NK-92 treated with Interleukin-12 subunit alpha and Interleukin-12 subunit beta, amount 100 ng/mL, for 24 hours (cell line): ENCODE data around the gene MOG.

ENCODE experiments used
- DNase-seq: peaks from one replicate; lab custom pipeline; 2025; lab: John Stamatoyannopoulos, UW

Gene MOG

GRCh38 chr6:29656798-29657197, at the start of gene MOG:
MOG (plus strand) TSS chr6:29657092; CDS start chr6:29657210, 118 bp downstream.
- no peak for DNase-seq

DNA sequence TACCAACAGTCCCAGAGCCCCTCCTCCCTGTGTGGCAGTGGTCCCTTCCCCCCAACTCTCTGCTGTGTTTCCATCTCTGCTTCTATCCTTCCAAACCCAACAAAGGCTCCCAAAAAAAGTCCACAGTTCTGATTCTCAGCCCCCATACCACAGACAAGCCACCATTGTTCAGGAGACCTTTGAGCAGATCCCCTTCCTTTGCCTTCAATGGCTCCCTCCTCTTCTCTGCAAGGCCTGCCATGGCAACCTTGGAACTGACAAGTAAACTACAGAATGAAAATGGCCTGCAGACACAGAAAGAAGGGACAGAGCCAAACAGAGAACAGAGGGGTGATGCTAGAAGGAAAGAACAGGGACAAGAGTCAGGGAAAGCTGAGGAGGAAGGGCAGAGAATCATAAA, 48.8 kb upstream of the MOG start:
- no peak for DNase-seq

DNA sequence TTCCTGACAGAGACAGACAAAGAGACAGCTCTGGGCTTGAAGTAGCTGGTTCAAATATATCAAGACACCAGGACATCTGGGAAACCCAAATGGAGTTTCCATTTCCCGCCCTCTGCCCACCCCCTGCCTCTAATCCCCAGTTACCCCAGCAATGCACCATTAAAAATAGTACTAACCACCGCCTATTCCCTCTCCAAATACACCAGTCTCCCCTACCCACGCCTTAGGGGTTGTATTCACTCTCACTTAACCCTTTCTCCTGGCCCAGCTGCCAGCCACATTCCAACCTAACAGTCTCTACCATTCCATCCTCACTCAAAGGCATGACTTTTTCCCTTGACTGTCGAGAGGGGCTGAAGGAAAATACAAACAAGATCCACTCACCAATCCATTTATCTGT, 46.4 kb upstream of the MOG start:
- no peak for DNase-seq

DNA sequence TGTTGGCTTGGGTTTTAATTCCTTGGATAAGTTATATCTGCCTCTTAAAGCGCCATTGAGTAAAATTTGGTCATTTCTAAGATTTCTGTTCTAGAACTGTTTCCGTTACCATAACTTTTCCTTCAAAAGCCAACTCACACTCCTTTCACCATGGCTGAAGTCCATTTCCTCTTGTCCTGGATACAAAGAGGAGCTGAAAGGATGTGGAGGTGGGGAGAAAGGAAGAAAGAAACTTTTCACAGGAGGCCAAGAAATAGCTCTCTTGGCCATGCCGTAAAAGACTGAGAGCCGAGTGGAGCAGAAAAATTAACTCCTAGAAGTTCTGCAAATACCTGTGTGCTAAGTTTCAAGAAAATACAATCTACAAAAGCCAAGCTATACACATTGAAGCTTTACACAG, 45.5 kb upstream of the MOG start:
- DNase-seq = no peak

- no peak for DNase-seq
These were observed 38.9 kb upstream of the MOG start for GRCh38 chr6:29617782-29618554.

GRCh38 chr6:29619578-29620160, 37.2 kb upstream of the MOG start:
- no peak for DNase-seq

- DNase-seq = no peak
These were observed 36.3 kb upstream of the MOG start for GRCh38 chr6:29620630-29621029.

DNA sequence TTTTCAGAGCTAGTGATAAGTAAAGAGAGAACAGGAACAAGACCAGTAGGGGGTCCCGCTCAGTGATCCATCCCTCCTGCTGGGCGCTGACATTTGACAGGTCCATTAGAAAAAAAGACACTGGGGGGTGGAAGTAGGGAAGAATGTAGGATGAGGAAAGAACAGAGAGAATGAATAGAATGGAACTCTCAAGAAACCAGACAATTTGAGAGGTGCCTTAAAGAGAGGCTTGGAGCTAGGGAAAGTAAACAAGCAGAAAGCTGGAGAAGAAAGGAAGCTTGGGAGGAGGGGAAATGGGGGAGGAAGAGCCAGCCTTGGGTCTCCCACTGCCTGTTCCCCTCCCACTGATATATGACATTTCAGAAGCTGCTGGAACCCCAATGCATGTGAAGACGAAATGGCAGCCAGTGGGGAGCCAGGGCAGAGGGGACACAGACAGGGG, 32.4 kb upstream of the MOG start:
- no peak for DNase-seq

DNA sequence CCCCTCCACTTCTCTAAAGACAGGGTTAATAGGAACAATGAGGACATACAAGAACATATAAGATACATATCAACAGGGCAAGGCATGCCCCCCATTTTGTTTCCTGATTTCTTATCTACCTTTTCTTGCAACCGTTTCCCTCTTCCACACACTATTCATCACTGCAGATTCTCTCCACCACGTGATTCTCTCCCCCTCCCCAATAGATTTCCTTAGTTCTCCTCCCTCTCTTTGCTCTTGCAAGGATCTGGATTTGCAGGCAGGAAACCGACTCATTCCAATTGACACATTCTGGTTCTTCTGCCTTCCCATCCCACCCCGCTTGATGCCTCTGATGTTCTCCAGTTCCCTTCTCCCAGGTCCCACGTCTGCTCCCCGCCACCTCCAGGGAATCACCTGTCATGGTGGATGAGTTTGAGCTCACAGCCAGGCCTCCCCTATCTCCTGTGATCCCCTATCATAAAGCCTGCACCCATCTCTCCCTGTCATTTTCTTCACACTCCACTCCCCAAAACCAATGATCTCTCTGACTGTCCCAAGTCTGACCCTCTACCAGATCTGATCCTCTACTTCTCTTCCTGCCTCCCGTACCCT, 31.5 kb upstream of the MOG start:
- DNase-seq = no peak

DNA sequence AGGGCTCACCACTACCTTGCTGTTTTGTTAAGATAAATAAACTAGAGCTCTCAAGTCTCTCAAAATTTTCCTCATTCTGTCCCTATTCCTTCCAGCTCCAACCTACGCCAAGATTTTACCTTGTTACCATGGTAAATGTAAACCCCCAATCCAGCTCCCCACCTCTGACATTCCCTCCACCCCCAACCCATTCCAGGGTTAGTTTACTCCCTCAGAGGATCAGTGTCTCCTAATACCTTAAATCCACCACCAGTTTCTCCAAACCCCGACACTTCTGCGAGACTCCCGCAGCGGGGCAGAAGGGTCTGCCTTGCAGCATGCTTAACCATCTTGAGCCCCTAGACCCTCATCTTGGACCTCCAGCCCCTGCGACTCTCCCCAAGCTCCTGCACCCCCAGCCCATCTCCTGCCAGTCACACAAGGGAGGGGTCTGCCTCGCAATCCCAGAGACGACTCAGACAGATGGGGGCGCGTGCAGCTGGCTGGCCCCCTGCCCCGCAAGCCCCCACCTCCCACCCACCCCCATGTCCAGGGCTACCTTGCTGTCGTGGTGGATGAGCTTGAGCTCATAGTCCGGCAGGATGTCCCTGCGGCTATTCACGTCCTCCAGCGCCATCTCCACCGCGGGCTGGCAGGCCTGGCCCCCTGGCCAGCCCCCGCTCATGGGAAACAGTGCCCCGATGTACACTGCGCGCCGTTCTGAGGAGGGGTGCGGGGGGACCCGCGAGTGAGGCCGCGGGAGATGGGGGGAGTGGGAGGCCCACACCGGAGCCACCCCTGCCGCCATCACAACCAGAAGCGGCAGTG, 29.7 kb upstream of the MOG start:
- no peak for DNase-seq

- no peak for DNase-seq
These were observed 29.0 kb upstream of the MOG start for GRCh38 chr6:29627755-29628418.

DNA sequence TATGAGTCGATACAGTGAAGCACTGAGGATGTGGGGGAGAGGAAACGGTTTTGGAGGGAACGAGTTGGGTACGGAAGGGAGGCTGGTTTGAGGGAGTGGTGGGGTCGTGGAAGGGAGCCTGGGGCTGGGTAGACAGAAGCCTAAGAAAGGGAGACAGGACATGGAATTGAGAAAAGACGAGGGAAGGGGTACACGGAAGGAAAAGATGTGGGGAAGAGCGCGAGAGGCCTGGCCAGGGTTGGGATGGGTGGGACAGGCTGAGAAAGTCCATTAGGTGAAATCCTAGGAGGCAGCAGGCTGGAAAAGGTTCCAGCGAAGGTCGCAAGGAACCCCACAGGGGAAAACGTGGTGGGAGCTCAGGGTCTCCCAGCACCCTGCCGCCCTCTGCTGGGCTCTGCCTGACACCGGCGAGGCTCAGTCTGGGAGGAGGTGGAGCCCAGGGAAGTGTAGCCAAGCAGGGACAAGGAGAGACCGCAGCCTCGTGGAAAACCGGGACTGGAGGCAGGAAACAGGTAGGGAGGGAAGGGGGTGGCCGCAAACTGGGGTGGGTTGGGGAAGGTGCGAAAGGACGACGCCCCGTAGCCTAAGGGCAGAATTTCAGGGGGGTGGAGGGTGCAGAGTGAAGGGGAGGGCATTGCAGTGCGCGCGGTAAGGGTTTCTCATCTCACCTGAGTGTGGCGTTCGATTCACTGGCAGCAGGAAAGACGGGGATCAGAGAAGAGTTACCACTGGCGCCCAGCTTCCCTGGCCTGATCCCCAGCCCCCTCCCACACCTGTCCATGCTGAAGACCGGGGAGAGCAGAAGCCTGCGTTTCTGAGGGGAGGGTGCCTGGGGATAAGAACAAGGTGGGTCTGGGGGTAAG, 28.2 kb upstream of the MOG start:
- DNase-seq = no peak

- no peak for DNase-seq
These were observed 27.3 kb upstream of the MOG start for GRCh38 chr6:29629571-29629970.

DNA sequence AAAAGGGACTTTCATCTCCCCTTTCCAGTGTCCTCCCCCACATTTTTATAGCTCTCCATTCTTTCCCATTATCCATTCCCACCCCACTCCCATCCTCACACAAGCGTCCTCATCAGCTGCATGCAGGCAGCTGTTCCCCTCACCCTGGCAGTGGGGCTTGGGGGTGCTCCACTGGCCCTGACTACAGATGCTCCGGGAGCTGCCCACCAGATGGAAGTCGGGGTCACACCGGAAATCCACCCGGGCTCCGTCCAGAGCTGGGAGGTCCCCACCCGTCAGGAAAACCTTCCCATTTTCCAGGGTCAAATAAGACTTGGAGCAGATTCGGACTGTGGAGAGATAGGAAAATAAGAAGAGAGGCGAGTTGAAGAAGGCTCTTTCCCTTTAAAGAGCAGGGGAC, 26.6 kb upstream of the MOG start:
- no peak for DNase-seq

- no peak for DNase-seq
These were observed 25.6 kb upstream of the MOG start for GRCh38 chr6:29631209-29631810.

DNA sequence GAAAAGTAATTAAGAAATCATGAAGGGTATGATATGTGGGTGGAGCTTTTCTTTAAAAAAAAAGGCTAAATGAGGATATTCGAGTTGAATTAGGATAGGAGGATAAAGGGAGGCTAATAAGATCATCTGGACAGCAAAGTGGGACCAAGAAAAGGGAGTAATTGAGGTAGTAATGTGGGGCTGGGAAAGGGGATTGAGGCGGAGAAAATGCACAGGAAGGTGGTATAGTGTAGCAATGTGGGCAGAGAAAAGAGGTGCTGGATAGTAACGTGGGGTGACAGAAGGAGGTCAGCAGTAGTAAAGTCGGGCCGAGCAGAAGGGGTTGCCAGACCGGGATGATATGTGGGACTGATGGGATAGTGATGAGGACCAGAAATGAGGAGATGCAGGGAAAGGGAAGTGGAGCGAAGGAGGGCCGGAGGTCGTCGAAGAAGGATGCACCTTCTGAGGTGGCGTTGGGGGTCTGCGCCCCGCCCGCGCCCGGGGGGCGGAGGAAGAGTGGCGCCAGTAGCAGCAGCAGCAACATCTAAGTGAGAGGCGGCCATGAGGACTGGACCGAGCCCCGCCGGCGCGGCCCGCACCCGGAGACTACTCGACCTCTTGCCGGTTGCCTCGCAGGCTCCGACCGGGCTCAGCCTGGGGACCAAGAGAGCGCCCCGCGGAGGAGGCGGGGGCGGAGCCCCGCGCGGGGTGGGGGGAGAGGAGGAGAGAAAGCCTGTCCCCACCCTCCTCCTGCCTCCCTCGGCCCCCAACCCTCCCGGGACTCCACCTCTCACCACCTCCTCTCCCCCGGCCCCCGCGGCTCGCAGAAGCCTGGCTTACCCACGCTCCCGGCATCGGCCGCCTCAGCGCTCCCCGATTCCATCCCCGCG, 24.8 kb upstream of the MOG start:
- no peak for DNase-seq

- DNase-seq = no peak
These were observed 23.9 kb upstream of the MOG start, which contains the start of gene GABBR1 for GRCh38 chr6:29632789-29633533. GABBR1 (minus strand) TSS chr6:29633183; CDS start chr6:29632385, 798 bp downstream.

GRCh38 chr6:29633534-29633905, 23.4 kb upstream of the MOG start:
- DNase-seq = no peak

- no peak for DNase-seq
These were observed 19.6 kb upstream of the MOG start for GRCh38 chr6:29637247-29637646.
